NCI-H510A (cell line): ENCODE results near the gene RHBDL3.
"Not testable (repeated sequence)": the region's sequence is repeated elsewhere in the genome, so short reads cannot be mapped to it uniquely, and the experiment has no call there.

Experiments
- DNase-seq: peaks from one replicate; lab custom pipeline; 2025; lab: John Stamatoyannopoulos, UW

Gene RHBDL3

DNA sequence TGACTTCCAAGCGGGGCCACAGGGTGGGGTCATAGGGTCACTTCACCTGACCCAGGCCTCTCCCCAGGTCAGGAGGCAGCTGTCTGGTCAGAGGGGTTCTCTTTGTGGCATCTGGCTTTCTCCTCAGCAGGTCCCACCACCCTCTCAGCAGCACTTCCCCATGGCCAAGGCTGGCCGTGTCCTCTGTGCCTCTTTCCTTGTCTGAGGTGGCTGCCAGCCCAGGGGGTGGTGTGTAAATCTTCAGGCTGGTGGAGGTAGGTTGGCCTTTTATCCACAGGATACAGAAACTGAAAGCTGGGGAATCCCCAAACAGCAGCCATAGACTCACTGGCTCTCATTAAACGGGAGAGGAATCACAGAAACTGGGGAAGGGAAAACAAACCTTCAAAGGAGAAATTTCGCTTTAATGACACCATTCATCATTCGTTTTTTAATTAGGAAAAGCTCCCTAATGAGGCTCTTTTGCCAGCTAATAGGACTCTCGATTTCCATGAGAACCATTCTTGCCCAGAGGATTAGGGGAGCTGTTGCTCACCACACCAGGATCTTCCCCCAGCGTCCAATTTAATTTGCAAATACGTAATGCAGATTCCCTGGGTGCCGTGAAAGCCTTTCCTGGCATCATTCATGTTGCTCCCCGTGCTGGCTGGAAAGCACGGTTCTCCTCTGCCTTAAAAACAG is 58.3 kb downstream of the RHBDL3 start:
- no peak for DNase-seq

DNA sequence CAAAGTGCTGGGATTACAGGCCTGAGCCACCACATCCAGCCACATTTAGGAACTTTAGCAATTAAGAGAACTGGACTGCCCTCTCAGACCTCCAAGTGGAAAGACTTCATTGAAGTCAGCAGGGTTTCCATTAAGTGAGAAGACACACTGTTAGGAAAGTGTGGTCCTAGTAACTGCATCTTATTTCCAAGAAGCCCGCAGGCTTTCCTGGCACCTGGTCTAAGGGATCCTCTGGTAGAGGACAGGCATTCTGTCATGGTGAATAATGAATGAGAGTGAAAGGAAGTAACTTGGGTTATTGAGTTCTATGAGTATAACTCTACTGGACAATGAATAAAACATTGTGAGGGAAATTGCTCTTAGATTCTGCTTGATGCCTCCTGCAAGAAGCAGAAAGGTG is 62.3 kb downstream of the RHBDL3 start:
- DNase-seq, result no peak

DNA sequence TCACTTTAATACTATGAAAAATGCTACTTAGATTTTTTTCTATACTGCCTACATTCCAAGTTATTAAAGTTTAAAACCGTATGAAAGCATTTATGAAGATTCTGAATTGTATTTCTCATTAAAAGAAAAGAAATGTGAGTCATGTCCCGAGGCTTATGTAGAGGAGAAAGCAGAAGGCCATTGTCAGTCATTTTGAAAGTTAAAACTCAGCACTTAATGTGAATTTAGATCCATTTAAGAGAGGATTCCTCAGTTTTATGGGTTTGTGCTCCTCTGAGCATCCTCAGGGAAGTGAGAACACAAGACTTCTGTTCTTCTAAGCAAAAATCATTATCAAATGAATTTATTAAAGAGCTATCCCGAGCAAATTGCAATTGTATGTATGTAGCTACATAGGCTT is 64.5 kb downstream of the RHBDL3 start:
- no peak for DNase-seq

- no peak for DNase-seq
Observed at GRCh38 chr17:32331243-32332040, 65.8 kb downstream of the RHBDL3 start.

DNA sequence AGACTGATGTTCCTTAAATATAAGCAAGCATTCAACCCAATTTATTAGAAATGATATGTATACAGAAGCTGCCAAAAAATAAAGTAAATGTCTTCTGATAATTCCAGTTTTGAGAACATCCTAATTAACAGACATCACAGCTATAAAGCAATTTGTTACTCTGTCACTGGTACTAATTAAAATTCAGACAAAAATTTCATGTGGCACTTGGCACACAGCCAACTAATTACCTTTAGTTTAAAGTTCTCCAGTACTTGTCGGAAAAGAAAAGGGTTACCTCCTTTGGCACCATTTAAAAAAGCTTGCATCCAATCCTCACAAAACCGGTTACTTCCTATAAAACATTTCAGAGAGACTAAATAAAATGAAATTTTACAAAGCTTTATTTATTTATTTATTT is 67.6 kb downstream of the RHBDL3 start:
- DNase-seq, result no peak

- DNase-seq, result no peak
Observed at GRCh38 chr17:32335046-32335445, 69.4 kb downstream of the RHBDL3 start.

- DNase-seq, result no peak
Observed at GRCh38 chr17:32335687-32336086, 70.1 kb downstream of the RHBDL3 start.

GRCh38 chr17:32341141-32341856 is 75.7 kb downstream of the RHBDL3 start:
- DNase-seq, result no peak

- DNase-seq, result peak; percentile 78
Observed at GRCh38 chr17:32341857-32342602, 76.4 kb downstream of the RHBDL3 start, which contains the start of gene C17orf75. C17orf75 (minus strand) TSS chr17:32342173; CDS start chr17:32342139, 34 bp downstream.

DNA sequence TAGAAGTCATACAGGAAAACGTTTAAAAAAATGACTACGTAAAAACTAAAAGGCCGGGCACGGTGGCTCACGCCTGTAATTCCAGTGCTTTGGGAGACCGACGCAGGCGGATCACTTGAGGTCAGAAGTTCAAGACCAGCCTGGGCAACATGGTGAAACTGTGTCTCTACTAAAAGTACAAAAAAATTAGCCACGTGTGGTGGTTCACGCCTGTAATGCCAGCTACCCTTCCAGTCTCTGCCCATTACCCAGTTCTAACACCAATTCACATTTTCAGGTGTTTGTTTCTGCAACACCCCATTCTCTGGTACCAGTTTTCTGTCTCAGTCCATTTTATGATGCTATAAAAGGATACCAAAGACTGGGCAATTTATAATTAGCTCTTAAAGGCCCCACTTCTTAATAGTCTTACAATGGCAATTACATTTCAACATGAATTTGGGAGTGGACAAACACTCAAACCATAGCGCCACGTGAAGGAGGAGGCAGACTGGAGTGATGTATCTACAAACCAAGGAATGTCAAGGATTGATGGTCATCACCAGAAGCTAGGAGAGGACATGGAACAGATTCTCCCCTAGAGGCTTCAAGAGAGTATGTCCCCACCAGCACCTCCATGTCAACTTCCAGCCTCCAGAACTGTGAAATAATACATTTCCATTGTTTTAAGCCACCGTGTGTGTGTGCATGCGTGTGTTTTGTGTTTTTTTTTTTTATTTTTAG is 77.1 kb downstream of the RHBDL3 start:
- no peak for DNase-seq

DNA sequence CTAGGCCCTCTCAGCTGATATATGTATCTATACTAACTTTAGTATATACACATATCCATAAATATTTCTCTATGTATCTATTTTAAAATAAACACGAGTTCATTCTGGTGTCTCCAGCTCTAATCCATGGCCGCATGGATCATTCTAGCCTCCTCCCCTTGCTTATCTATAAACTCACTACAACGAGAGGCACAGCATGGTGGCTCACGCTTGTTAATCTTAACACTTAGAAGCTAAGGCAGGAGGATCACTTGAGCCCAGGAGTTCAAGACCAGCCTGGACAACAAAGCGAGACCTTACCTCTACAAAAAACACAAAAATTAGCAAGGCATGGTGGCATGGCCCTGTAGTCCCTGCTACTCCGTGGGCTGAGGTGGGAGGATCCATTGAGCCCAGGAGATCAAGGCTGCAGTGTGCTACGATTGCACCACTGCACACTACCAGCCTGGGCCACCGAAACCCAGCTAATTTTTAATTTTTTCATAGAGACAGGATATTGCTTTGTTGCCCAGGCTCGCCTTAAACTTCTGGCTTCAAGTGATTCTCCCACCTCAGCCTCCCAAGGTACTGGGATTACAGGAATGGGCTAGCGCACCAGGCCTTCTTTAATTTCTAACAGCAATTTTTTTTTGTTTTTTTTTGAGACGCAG is 80.4 kb downstream of the RHBDL3 start:
- DNase-seq, result no peak

- no peak for DNase-seq
Observed at GRCh38 chr17:32348483-32348800, 82.8 kb downstream of the RHBDL3 start.

GRCh38 chr17:32349503-32349853 is 83.8 kb downstream of the RHBDL3 start:
- no peak for DNase-seq

DNA sequence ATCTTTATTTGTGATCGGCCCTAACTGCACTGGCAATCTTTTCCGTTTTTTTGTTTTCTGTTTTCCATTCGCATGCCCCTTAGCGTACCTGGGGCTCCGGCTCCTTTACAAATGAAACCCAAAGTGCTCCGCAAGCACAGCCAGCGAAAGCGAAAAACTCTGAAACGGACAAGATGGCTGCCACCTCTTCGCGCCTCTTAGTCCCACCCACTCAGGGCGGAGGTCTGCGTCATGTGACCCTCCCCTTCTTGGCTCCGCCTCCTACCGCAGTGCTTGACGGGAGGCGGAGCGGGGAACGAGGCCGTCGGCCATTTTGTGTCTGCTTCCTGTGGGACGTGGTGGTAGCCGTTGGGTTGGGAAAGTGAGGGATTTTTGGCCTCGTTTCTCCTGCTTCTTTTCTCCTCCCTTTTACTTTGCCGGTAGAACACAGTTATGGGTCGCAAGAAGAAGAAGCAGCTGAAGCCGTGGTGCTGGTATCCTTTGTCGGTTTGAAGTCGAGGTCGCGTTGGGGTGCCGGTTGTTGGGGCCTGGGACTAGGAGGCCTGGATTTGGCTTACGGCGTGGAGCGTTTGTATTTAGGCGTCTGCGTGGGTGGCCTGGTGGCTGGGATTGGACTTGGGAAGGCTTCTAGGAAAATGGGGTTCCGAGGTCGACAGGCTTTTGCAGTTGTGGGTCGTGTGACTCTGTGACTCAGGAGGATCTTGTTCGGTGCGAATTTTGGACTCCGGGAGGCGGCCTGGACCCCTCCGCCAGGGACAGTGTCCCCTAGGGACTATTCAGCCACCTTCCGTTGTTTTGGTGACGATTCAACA is 84.4 kb downstream of the RHBDL3 start, which contains the start of gene ZNF207:
Gene ZNF207, plus strand, starts transcription at position 304 of the 812 bp plus-strand sequence. Its CDS starts 129 bp downstream, at position 433.
- peak; percentile 91 for DNase-seq

GRCh38 chr17:32350666-32351418 is 85.2 kb downstream of the RHBDL3 start:
- no peak for DNase-seq

GRCh38 chr17:32352734-32353133 is 87.1 kb downstream of the RHBDL3 start:
- not testable (repeated sequence) for DNase-seq

- DNase-seq, result no peak
Observed at GRCh38 chr17:32355649-32356377, 90.2 kb downstream of the RHBDL3 start.

GRCh38 chr17:32356378-32356743 is 90.7 kb downstream of the RHBDL3 start:
- no peak for DNase-seq

GRCh38 chr17:32356750-32357149 is 91.1 kb downstream of the RHBDL3 start:
- no peak for DNase-seq
